GM23338 (cell line): Measurements from ENCODE around the gene SNRNP48. TPM values are rescaled to one million over a fixed set of nuclear protein-coding genes. Genes with fewer than 3 reads are reported as not detected.

Experiments used
- ATAC-seq: fragments of 200-7000 bp; cut with Tn5 transposase; 3 replicates; pipeline ENCODE4 v1.9.1; 2020
- DNase-seq: peaks from one replicate; pipeline ENCODE4 v3.0.0-alpha.2; 2015; ENCODE audit warnings: low spot score
- H2AFZ ChIP-seq: fragments of 200-600 bp; sonication (generic); 2 replicates; pipeline ENCODE4 v1.8.0; 2016; ENCODE audit warnings: antibody characterized with exemption, mild to moderate bottlenecking, moderate library complexity
- H3F3A ChIP-seq: fragments of 200-600 bp; sonication (generic); replicated peaks from 2 replicates; pipeline ENCODE4 v1.8.0; 2017; ENCODE audit warnings: antibody characterized with exemption, mixed run types, low read depth
- H3K27ac ChIP-seq: fragments of 200-600 bp; sonication (generic); 2 replicates; pipeline ENCODE4 v1.6.1; 2016; ENCODE audit warnings: low read depth
- H3K27me3 ChIP-seq: fragments of 200-600 bp; sonication (generic); 2 replicates; pipeline ENCODE4 v1.8.0; 2016; ENCODE audit warnings: mild to moderate bottlenecking, mixed run types, moderate library complexity; ENCODE audit not compliant: insufficient read depth
- H3K36me3 ChIP-seq: fragments of 200-600 bp; sonication (generic); 2 replicates; pipeline ENCODE4 v1.8.0; 2016; ENCODE audit warnings: mild to moderate bottlenecking; ENCODE audit not compliant: insufficient read depth
- H3K4me1 ChIP-seq: fragments of 200-600 bp; sonication (generic); 2 replicates; pipeline ENCODE4 v1.8.0; 2016; ENCODE audit warnings: mild to moderate bottlenecking, moderate library complexity; ENCODE audit not compliant: insufficient read depth
- H3K4me2 ChIP-seq: fragments of 200-600 bp; sonication (generic); 2 replicates; pipeline ENCODE4 v1.7.1; 2017; ENCODE audit warnings: mixed run types
- H3K4me3 ChIP-seq: fragments of 200-600 bp; sonication (generic); 2 replicates; pipeline ENCODE4 v1.6.1; 2016; ENCODE audit warnings: mixed run types
- H3K79me2 ChIP-seq: fragments of 200-600 bp; sonication (generic); replicated peaks from 2 replicates; pipeline ENCODE4 v1.8.0; 2017; ENCODE audit warnings: mild to moderate bottlenecking; ENCODE audit not compliant: insufficient read depth
- H3K9me2 ChIP-seq: fragments of 200-600 bp; sonication (generic); 2 replicates; pipeline ENCODE4 v1.8.0; 2017; ENCODE audit not compliant: insufficient read depth
- H4K20me1 ChIP-seq: fragments of 200-600 bp; sonication (generic); replicated peaks from 2 replicates; pipeline ENCODE4 v1.8.0; 2017; ENCODE audit warnings: mild to moderate bottlenecking; ENCODE audit not compliant: insufficient read depth
- H3K27ac Mint-ChIP-seq: 2 replicates; pipeline ENCODE4 v1.8.0; 2020; ENCODE audit warnings: inconsistent platforms, mild to moderate bottlenecking, moderate library complexity, mixed read lengths
- H3K27me3 Mint-ChIP-seq: 3 replicates; pipeline ENCODE4 v1.8.0; 2022; ENCODE audit warnings: low read depth, mild to moderate bottlenecking, moderate library complexity, mixed read lengths, inconsistent platforms; ENCODE audit not compliant: insufficient read depth, poor library complexity
- H3K36me3 Mint-ChIP-seq: 3 replicates; pipeline ENCODE4 v1.8.0; 2021; ENCODE audit warnings: low read depth, mild to moderate bottlenecking, inconsistent platforms, moderate library complexity, mixed read lengths
- H3K4me1 Mint-ChIP-seq: 3 replicates; pipeline ENCODE4 v1.8.0; 2020; ENCODE audit warnings: mild to moderate bottlenecking, inconsistent platforms, mixed read lengths
- H3K4me3 Mint-ChIP-seq: 3 replicates; pipeline ENCODE4 v1.8.0; 2021; ENCODE audit warnings: moderate library complexity, mild to moderate bottlenecking, inconsistent platforms, mixed read lengths
- H3K9me3 Mint-ChIP-seq: 3 replicates; pipeline ENCODE4 v1.8.0; 2020; ENCODE audit warnings: moderate library complexity, mild to moderate bottlenecking, inconsistent platforms, mixed read lengths
- CREB1 ChIP-seq: fragments of 250-450 bp; sonication (Bioruptor Pico); IDR thresholded peaks from 2 replicates; pipeline ENCODE4 v1.5.0; 2020; ENCODE audit warnings: low read depth, mild to moderate bottlenecking, moderate library complexity
- EZH2 ChIP-seq: fragments of 200-600 bp; sonication (generic); IDR thresholded peaks from one replicate; pipeline ENCODE4 v1.8.0; 2017; ENCODE audit warnings: antibody characterized with exemption, mild to moderate bottlenecking, low read depth; ENCODE audit not compliant: unreplicated experiment
- EZH2phosphoT487 ChIP-seq: fragments of 200-600 bp; sonication (generic); IDR thresholded peaks from one replicate; pipeline ENCODE4 v1.8.1; 2018; ENCODE audit warnings: antibody characterized with exemption; ENCODE audit not compliant: unreplicated experiment
- JUNB ChIP-seq: IDR thresholded peaks from one replicate; pipeline ENCODE4 v1.6.1; 2016; ENCODE audit warnings: antibody characterized with exemption; ENCODE audit not compliant: unreplicated experiment
- NANOG ChIP-seq: IDR thresholded peaks from 2 replicates; pipeline ENCODE4 v1.6.1; 2016; ENCODE audit warnings: antibody characterized with exemption, borderline replicate concordance
- POLR2AphosphoS5 ChIP-seq: IDR thresholded peaks from 2 replicates; pipeline ENCODE4 v1.6.1; 2016; ENCODE audit warnings: antibody characterized with exemption, low read depth
- STAT1 ChIP-seq: IDR thresholded peaks from one replicate; pipeline ENCODE4 v1.6.1; 2016; ENCODE audit warnings: antibody characterized with exemption; ENCODE audit not compliant: unreplicated experiment
- ZNF114 ChIP-seq: fragments of 250-450 bp; sonication (Bioruptor Pico); IDR thresholded peaks from 2 replicates; pipeline ENCODE4 v1.5.0; 2020; ENCODE audit warnings: mild to moderate bottlenecking, moderate library complexity
- polyA plus RNA-seq: library from polyadenylated mRNA; unstranded; fragments of >200 nt; fragmentation: Nextera tagmentation; extraction: Ambion mirVana; gene quantifications from 2 replicates; pipeline ENCODE4 v1.2.1, GENCODE V29; 2016
- total RNA-seq: library from RNA; depleted of rRNA; stranded (reverse); fragments of >200 nt; shearing (Covaris generic); gene quantifications from 2 replicates; pipeline ENCODE4 v1.2.3, GENCODE V29; 2014
- TF ChIP-seq, protein P1 (sequence below): fragments of 250-450 bp; sonication (Bioruptor Pico); IDR thresholded peaks from 2 replicates; pipeline ENCODE4 v1.5.0; 2020; ENCODE audit warnings: mild to moderate bottlenecking, moderate library complexity
- TF ChIP-seq, protein P2 (sequence below), 2 experiments: fragments of 200-600 bp in 1 of 2; sonication (generic) in 1 of 2; conservative IDR thresholded peaks; 2 replicates each; pipeline versions ENCODE4 v1.5.1 to v1.6.1; 2016 to 2017; ENCODE audit warnings: antibody characterized with exemption in 2 of 2, low read depth in 2 of 2, mild to moderate bottlenecking in 2 of 2, moderate library complexity in 1 of 2

Gene SNRNP48
- total and polyA plus RNA-seq, 2 experiments from 2014 or later: 17.2 to 23.9 TPM

DNA sequence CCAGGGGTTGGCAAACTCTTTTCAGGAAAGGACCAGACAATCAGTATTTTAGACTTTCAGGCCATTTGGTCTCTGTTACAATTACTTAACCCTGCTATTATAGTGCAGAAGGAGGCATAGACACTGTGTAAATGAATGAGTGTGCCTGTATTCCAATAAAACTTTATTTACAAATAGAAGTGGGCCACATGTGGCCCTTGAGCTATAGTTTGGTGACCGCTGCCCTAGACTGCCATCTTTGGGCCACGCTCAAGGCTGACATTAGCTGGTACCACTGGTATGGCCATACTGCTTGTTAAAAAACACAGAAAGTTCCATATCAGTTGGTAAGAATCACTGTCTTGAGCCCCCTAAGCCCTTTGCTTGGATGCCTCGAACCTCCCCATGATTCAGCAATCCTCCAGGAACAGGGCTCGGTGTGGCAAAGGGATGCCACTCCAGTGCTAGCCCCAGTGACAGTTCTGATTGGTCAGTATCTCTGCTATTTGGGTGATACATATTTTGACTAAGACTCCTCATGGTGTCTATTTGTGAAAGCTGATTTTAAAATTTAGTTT is 23.3 kb upstream of the SNRNP48 start:
- H3K36me3 Mint-ChIP-seq: peaks cover 72% of the 10 kb centered on the region
- Histone ChIP-seq H4K20me1 (no peaks in the 10 kb centered on the region), H3K36me3 (peaks cover 35% of the 10 kb centered on the region)

DNA sequence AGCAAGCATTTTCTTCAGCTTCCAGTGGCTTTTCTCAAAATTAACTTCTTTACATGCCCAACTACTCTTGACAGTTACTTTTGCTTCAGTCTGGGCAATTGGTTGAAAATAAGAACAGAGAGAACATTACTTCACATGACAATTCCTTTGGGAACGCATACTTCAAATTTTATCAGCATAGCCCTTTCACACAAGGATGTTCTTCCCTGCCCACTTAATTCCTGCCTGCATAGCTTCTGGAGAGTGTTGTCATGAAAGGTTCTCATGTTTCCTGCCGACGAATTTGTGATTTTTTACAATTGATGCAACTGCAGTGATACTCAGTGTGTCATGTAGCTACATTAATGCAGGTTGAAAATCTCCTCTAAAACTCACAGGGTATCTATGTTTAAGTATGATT is 22.0 kb upstream of the SNRNP48 start:
- Mint-ChIP-seq H3K4me1 (no peaks in the 10 kb centered on the region), H3K36me3 (peaks cover 78% of the 10 kb centered on the region), H3K4me3 (no peak overlapping the region), H3K27ac (no peak overlapping the region), H3K9me3 (no peaks in the 10 kb centered on the region), H3K27me3 (no peaks in the 10 kb centered on the region)
- H4K20me1 ChIP-seq: 0 out of 2 replicates have a peak, but pooled peaks cover 2% of the 10 kb centered on the region
- H3K4me1 ChIP-seq: no peaks in the 10 kb centered on the region
- no peaks in the 10 kb centered on the region for H3K9me2 ChIP-seq
- no peak overlapping the region for H3K4me2 ChIP-seq
- DNase-seq (no peak), ATAC-seq (no peak)
- no peak overlapping the region for H2AFZ ChIP-seq
- peaks cover 43% of the 10 kb centered on the region for H3K36me3 ChIP-seq
- H3K27ac ChIP-seq: no peak overlapping the region
- H3K79me2 ChIP-seq: no peaks in the 10 kb centered on the region
- H3K27me3 ChIP-seq: no peaks in the 10 kb centered on the region
- no peak overlapping the region for H3K4me3 ChIP-seq
- no peaks in the 10 kb centered on the region for H3F3A ChIP-seq
- no peak for TF ChIP-seq STAT1
- no peak for TF ChIP-seq POLR2AphosphoS5
- no peak for TF ChIP-seq CREB1 (CRISPR knock-in tag)
- TF ChIP-seq JUNB: no peak
- TF ChIP-seq, protein P1, sequence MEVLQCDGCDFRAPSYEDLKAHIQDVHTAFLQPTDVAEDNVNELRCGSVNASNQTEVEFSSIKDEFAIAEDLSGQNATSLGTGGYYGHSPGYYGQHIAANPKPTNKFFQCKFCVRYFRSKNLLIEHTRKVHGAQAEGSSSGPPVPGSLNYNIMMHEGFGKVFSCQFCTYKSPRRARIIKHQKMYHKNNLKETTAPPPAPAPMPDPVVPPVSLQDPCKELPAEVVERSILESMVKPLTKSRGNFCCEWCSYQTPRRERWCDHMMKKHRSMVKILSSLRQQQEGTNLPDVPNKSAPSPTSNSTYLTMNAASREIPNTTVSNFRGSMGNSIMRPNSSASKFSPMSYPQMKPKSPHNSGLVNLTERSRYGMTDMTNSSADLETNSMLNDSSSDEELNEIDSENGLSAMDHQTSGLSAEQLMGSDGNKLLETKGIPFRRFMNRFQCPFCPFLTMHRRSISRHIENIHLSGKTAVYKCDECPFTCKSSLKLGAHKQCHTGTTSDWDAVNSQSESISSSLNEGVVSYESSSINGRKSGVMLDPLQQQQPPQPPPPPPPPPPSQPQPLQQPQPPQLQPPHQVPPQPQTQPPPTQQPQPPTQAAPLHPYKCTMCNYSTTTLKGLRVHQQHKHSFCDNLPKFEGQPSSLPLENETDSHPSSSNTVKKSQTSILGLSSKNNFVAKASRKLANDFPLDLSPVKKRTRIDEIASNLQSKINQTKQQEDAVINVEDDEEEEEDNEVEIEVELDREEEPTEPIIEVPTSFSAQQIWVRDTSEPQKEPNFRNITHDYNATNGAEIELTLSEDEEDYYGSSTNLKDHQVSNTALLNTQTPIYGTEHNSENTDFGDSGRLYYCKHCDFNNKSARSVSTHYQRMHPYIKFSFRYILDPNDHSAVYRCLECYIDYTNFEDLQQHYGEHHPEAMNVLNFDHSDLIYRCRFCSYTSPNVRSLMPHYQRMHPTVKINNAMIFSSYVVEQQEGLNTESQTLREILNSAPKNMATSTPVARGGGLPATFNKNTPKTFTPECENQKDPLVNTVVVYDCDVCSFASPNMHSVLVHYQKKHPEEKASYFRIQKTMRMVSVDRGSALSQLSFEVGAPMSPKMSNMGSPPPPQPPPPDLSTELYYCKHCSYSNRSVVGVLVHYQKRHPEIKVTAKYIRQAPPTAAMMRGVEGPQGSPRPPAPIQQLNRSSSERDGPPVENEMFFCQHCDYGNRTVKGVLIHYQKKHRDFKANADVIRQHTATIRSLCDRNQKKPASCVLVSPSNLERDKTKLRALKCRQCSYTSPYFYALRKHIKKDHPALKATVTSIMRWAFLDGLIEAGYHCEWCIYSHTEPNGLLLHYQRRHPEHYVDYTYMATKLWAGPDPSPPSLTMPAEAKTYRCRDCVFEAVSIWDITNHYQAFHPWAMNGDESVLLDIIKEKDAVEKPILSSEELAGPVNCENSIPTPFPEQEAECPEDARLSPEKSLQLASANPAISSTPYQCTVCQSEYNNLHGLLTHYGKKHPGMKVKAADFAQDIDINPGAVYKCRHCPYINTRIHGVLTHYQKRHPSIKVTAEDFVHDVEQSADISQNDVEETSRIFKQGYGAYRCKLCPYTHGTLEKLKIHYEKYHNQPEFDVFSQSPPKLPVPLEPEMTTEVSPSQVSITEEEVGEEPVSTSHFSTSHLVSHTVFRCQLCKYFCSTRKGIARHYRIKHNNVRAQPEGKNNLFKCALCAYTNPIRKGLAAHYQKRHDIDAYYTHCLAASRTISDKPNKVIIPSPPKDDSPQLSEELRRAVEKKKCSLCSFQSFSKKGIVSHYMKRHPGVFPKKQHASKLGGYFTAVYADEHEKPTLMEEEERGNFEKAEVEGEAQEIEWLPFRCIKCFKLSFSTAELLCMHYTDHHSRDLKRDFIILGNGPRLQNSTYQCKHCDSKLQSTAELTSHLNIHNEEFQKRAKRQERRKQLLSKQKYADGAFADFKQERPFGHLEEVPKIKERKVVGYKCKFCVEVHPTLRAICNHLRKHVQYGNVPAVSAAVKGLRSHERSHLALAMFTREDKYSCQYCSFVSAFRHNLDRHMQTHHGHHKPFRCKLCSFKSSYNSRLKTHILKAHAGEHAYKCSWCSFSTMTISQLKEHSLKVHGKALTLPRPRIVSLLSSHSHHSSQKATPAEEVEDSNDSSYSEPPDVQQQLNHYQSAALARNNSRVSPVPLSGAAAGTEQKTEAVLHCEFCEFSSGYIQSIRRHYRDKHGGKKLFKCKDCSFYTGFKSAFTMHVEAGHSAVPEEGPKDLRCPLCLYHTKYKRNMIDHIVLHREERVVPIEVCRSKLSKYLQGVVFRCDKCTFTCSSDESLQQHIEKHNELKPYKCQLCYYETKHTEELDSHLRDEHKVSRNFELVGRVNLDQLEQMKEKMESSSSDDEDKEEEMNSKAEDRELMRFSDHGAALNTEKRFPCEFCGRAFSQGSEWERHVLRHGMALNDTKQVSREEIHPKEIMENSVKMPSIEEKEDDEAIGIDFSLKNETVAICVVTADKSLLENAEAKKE (CRISPR knock-in tag): no peak
- no peak for TF ChIP-seq EZH2
- no peak for TF ChIP-seq ZNF114 (CRISPR knock-in tag)
- no peak for TF ChIP-seq EZH2phosphoT487

More for the DNA sequence above, 23.3 kb upstream of the SNRNP48 start:
- no peaks in the 10 kb centered on the region for H3K4me1 ChIP-seq
- no peaks in the 10 kb centered on the region for H3K79me2 ChIP-seq
- no peak overlapping the region for H3K27ac ChIP-seq
- H3K4me1 Mint-ChIP-seq: no peaks in the 10 kb centered on the region
- no peak overlapping the region for H3K27ac Mint-ChIP-seq
- no peak for DNase-seq
- H3K27me3 Mint-ChIP-seq: no peaks in the 10 kb centered on the region
- no peaks in the 10 kb centered on the region for H3K9me3 Mint-ChIP-seq
- H3K4me2 ChIP-seq: no peak overlapping the region
- no peak overlapping the region for H2AFZ ChIP-seq
- no peak overlapping the region for H3K4me3 Mint-ChIP-seq
- no peak for TF ChIP-seq NANOG
- TF ChIP-seq, protein P2, sequence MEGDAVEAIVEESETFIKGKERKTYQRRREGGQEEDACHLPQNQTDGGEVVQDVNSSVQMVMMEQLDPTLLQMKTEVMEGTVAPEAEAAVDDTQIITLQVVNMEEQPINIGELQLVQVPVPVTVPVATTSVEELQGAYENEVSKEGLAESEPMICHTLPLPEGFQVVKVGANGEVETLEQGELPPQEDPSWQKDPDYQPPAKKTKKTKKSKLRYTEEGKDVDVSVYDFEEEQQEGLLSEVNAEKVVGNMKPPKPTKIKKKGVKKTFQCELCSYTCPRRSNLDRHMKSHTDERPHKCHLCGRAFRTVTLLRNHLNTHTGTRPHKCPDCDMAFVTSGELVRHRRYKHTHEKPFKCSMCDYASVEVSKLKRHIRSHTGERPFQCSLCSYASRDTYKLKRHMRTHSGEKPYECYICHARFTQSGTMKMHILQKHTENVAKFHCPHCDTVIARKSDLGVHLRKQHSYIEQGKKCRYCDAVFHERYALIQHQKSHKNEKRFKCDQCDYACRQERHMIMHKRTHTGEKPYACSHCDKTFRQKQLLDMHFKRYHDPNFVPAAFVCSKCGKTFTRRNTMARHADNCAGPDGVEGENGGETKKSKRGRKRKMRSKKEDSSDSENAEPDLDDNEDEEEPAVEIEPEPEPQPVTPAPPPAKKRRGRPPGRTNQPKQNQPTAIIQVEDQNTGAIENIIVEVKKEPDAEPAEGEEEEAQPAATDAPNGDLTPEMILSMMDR (conservative IDR thresholded peaks at IDR 0.05; ENCODE audit: low read depth in 2 of 2): peak; percentile 21 to 49; a peak in 3 of 4 replicates
- no peak overlapping the region for H3K4me3 ChIP-seq
- H3K9me2 ChIP-seq: no peaks in the 10 kb centered on the region
- H3K27me3 ChIP-seq: no peaks in the 10 kb centered on the region
- ATAC-seq: no peak
- no peaks in the 10 kb centered on the region for H3F3A ChIP-seq
